Psoas muscle (tissue), 8 donors: ENCODE measurements around the gene ATP5MC3. TPM values are rescaled to one million over a fixed set of nuclear protein-coding genes. Genes with fewer than 3 reads are reported as not detected.

Source experiments
- ATAC-seq, 4 donors: fragments of 200-7000 bp; cut with Tn5 transposase; one replicate each; pipeline ENCODE4 v1.9.1; 2020; ENCODE audit warnings: moderate library complexity in 3 of 4, mild to moderate bottlenecking in 2 of 4
- DNase-seq, 2 donors: peaks; one replicate each; pipeline ENCODE4 v3.0.0-alpha.2; 2020
- H3K27ac ChIP-seq: fragments of 200-600 bp; one replicate; pipeline ENCODE4 v1.8.0; 2022
- H3K27me3 ChIP-seq, 3 donors: fragments of 200-600 bp in 1 of 3; one replicate each; pipeline versions ENCODE4 v1.6.1 to v1.8.0; 2013 to 2022; ENCODE audit warnings: low read length in 2 of 3, mild to moderate bottlenecking in 2 of 3, moderate library complexity in 1 of 3; ENCODE audit not compliant: insufficient read depth in 3 of 3
- H3K36me3 ChIP-seq, 2 donors: fragments of 200-600 bp in 1 of 2; one replicate each; pipeline versions ENCODE4 v1.6.1 to v1.8.0; 2013 to 2022; ENCODE audit warnings: low read depth in 1 of 2, mild to moderate bottlenecking in 1 of 2, moderate library complexity in 1 of 2; ENCODE audit not compliant: insufficient read depth in 1 of 2
- H3K4me1 ChIP-seq: fragments of 200-600 bp; one replicate; pipeline ENCODE4 v1.8.0; 2022
- H3K4me3 ChIP-seq: fragments of 200-600 bp; one replicate; pipeline ENCODE4 v1.8.0; 2022; ENCODE audit warnings: mild to moderate bottlenecking
- H3K9me3 ChIP-seq: fragments of 200-600 bp; one replicate; pipeline ENCODE4 v1.8.0; 2022
- WGBS, 3 donors: extraction: QIAGEN DNeasy Blood & Tissue Kit; methylation state at CpG; one replicate each; pipeline versions ENCODE4 v1.1.6 to v1.1.7; 2013; 5-methylcytosine and 5-hydroxymethylcytosine counted together
- intact Hi-C, 2 donors: fragments of 100-400 bp; cut with DNase I; formaldehyde crosslinking; loops; one replicate each; pipeline versions ENCODE4 v1.11.0 to v1.14.2; 2022
- polyA plus RNA-seq, 3 donors: library from polyadenylated mRNA; stranded (reverse); fragments of 200-250 nt; gene quantifications; one replicate each; pipeline ENCODE4 v1.2.3, GENCODE V29; 2013
- total RNA-seq, 4 donors: library from RNA; stranded (reverse); fragmentation: NEBNext Ultra II Directional in 2 of 4; extraction: Animal tissue kit (Norgen Biotek cat#: 25700) in 2 of 4; gene quantifications; one replicate each; pipeline versions ENCODE4 v1.2.1 to v1.2.4, GENCODE V29; 2021 to 2023
- TF ChIP-seq, protein P1 (sequence below): fragments of 200-600 bp; IDR thresholded peaks from one replicate; pipeline ENCODE4 v1.8.0; 2022; ENCODE audit warnings: antibody characterized with exemption
- donor health status: healthy with polysubstance abuse.
- donor health status: DM: no; HTN: no; CAD: no; lungs with moderate emphysema.
- donor health status: Bipolar disorder and iron deficiency.
- donor health status: healthy.
- donor health status: DM: yes; HTN: yes; CAD: no.
- donor health status: DM: no; HTN: no; CAD: no.
- donor health status: DM: no; HTN: no; CAD: no.
- donor health status: DM: yes; HTN: yes; CAD: no.

ATP5MC3 gene
- total and polyA plus RNA-seq, 7 donors = 277 to 1,379 (median 356) TPM

DNA sequence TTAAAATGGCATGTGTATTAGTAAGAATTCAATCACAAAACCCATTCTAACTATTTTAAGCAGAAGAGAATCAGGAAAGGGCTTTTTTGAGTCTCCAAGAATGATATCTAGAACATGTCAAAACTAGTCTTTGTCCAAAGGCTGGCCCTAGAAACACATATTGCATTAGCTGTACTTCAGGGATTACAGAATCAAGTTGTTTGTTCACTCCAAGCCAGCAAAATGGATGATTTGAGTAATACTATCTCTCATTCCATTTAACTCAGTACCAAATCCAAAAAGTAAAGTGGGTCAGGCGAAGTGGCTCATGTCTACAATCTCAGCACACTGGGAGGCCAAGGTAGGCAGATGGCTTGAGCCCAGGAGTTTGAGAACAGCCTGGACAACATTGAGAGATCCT lies 54.8 kb downstream of the ATP5MC3 start:
- Histone ChIP-seq H3K9me3 (no peaks in the 10 kb centered on the region), H3K4me3 (no peak overlapping the region), H3K27me3 (no peaks in the 10 kb centered on the region), H3K36me3 (peaks cover 0 to 22% of the 10 kb centered on the region in 2 donors), H3K27ac (no peak overlapping the region), H3K4me1 (peaks cover 4% of the 10 kb centered on the region)
- intact Hi-C loops = no loop called here
- ATAC-seq (peak in 1 of 4 donors; percentile 40), DNase-seq (no peak)
- TF ChIP-seq, protein P1, sequence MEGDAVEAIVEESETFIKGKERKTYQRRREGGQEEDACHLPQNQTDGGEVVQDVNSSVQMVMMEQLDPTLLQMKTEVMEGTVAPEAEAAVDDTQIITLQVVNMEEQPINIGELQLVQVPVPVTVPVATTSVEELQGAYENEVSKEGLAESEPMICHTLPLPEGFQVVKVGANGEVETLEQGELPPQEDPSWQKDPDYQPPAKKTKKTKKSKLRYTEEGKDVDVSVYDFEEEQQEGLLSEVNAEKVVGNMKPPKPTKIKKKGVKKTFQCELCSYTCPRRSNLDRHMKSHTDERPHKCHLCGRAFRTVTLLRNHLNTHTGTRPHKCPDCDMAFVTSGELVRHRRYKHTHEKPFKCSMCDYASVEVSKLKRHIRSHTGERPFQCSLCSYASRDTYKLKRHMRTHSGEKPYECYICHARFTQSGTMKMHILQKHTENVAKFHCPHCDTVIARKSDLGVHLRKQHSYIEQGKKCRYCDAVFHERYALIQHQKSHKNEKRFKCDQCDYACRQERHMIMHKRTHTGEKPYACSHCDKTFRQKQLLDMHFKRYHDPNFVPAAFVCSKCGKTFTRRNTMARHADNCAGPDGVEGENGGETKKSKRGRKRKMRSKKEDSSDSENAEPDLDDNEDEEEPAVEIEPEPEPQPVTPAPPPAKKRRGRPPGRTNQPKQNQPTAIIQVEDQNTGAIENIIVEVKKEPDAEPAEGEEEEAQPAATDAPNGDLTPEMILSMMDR = no peak
- 60 to 93% (median 83%) methylated on average over 1 of the region's 1 CpG for WGBS, 3 donors

Other genes with a start within 250 kb of the ATP5MC3 start
- 1 to 10 TPM; 2.2 to 4.2 (median 2.8) TPM for gene CHN1, start 176.3 kb downstream of the ATP5MC3 start, total RNA-seq
- 1 to 10 TPM; 1.8 to 2.7 (median 2.3) TPM for gene CHN1, start 176.3 kb downstream of the ATP5MC3 start, polyA plus RNA-seq
- gene ATF2, start 13.5 kb downstream of the ATP5MC3 start, total RNA-seq = 10 to 100 TPM; 18.7 to 22.3 (median 20.2) TPM
- gene ATF2, start 13.5 kb downstream of the ATP5MC3 start, polyA plus RNA-seq = 10 to 100 TPM in 1 of 3 donors, 1 to 10 TPM in 2; 6.9 to 12.4 (median 7.2) TPM